Measurements from ENCODE around the gene COL18A1. TPM values are rescaled to one million over a fixed set of nuclear protein-coding genes. Genes with fewer than 3 reads are reported as not detected.

The COL18A1 gene
- total and polyA plus RNA-seq, 7 donors: 4.4 to 197 (median 39.7) TPM

DNA sequence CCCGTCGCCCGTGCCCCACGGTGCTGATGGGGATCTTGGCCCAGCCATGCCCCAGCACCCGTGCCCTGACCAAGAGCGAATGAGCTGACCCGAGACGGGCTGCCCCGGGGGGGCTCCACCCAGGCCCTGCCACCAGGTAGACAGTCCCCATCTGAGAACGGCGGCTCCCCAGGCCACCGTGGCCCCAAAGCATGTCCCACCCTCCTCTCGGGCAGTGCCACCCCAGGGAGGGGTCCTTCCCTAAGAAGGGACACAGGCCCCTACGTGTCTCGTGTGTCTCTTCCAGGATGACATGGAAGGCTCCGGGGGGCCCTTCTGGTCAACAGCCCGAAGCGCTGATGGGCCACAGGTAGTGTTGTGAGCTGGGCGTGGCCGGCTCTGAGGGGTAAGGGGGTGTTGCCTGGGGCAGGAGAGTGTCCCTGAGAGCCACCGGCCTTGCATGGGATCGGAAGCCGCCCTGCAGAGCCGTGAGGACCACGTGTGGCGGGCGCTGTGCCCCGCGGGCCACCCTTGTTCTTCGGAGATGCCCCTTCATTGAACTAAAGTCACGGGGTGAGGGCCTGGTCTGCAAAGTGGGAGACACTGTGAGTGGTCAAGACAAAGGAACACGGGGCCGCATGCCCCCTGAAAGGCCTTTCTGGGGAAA is 82.3 kb downstream of the COL18A1 start:
- Histone ChIP-seq H3K27ac (no peak overlapping the region), H3K4me1 (no peaks in the 10 kb centered on the region), H3K27me3 (no peaks in the 10 kb centered on the region), H3K9me3 (no peaks in the 10 kb centered on the region), H3K36me3 (peaks cover 0 to 30% (median 4%) of the 10 kb centered on the region in 4 donors), H3K4me3 (no peak overlapping the region)
- no peak for DNase-seq
- 89 to 92% methylated on average over 33 of the region's 33 CpGs for WGBS, 2 donors
- intact Hi-C loops (cut with DNase I): no loop called here
- no peak for TF ChIP-seq POLR2A (IDR thresholded peaks at IDR 0.05)
- no peak for TF ChIP-seq EP300 (IDR thresholded peaks at IDR 0.05)
- no peak for TF ChIP-seq POLR2AphosphoS5 (IDR thresholded peaks at IDR 0.05)
- TF ChIP-seq, protein P1, sequence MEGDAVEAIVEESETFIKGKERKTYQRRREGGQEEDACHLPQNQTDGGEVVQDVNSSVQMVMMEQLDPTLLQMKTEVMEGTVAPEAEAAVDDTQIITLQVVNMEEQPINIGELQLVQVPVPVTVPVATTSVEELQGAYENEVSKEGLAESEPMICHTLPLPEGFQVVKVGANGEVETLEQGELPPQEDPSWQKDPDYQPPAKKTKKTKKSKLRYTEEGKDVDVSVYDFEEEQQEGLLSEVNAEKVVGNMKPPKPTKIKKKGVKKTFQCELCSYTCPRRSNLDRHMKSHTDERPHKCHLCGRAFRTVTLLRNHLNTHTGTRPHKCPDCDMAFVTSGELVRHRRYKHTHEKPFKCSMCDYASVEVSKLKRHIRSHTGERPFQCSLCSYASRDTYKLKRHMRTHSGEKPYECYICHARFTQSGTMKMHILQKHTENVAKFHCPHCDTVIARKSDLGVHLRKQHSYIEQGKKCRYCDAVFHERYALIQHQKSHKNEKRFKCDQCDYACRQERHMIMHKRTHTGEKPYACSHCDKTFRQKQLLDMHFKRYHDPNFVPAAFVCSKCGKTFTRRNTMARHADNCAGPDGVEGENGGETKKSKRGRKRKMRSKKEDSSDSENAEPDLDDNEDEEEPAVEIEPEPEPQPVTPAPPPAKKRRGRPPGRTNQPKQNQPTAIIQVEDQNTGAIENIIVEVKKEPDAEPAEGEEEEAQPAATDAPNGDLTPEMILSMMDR (IDR thresholded peaks at IDR 0.05): no peak

DNA sequence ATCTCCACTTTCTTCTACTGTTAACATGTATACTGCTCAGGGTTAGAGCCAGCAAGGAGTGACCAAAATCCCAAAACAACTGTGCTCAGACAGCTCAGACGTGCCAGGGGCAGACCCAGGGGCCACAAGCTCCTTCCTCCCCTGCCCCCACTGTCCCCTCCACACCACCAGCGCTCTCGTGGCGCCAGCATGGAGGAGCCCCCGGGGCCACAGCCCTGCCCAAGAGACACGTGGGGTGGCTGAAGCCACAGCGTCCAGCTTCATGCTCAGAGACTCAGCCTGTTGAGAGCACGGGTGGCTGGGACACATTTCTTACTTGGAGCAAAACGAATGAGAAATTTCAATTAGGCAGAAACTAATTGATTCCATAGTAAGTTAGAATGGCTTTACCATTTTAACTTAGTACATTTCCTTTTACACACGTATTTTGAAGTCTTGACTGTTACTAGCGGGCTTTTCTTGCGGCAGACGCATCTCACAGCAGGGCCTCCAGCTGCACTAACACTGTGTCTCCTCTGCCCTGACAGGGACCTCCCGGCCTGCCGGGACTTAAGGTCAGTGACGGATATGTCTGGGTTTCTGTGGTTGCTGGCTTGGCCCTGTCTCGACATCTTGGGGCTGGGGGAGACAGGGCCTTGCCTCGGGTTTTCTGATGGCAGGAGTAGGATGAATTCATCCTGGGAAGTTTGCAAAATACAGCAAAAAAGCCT is 83.1 kb downstream of the COL18A1 start:
- H3K27me3 ChIP-seq: no peaks in the 10 kb centered on the region
- H3K27ac ChIP-seq: no peak overlapping the region
- 77 to 84% methylated on average over 18 of the region's 18 CpGs for WGBS, 2 donors
- H3K9me3 ChIP-seq: no peaks in the 10 kb centered on the region
- no peaks in the 10 kb centered on the region for H3K4me1 ChIP-seq
- TF ChIP-seq POLR2AphosphoS5 (IDR thresholded peaks at IDR 0.05) (no peak), POLR2A (IDR thresholded peaks at IDR 0.05) (no peak), EP300 (IDR thresholded peaks at IDR 0.05) (no peak)
- TF ChIP-seq, protein P1 (IDR thresholded peaks at IDR 0.05): no peak
- no peak overlapping the region for H3K4me3 ChIP-seq
- H3K36me3 ChIP-seq: peaks cover 0 to 27% (median 1%) of the 10 kb centered on the region in 4 donors
- DNase-seq: no peak
- intact Hi-C loops (cut with DNase I): no loop called here

DNA sequence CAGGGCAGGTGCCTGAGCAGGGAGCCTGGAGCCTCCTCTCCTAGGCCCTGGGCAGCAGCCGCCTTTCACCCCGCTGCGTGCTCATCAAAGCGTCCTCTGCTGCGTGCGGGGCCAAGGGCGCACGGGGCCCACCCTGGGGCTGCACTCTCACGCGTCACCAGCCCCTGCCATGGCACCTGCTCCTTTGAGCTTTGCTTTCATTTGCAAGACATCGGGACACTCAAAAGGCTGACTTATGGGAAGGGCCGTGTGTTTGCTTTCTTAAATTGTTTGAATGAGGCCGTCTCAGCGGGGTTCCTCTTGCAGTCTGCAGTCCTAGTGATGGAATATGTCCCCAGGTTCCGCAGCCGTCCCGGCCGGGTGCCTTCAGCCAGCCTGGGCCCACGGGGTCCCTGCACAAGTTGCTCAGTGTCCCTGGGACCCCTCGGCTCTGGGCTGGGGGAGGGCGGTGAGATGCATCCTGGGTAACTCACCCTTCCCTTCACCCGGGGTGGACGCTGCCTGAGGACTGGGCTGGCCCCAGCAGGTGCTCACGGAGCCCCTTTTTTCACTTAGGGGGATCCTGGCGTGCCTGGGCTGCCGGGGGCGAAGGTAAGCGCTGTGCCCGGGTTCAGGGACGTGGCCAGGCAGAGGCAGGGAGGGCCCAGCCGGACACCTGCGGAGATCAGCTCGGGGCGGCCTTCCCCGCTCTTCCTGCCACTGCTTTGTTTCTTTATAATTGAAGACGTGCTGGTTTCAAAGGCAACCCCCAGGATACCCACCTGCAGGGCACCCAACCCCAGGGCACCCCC is 84.2 kb downstream of the COL18A1 start:
- no peak overlapping the region for H3K27ac ChIP-seq
- no peaks in the 10 kb centered on the region for H3K9me3 ChIP-seq
- intact Hi-C loops (cut with DNase I): no loop called here
- TF ChIP-seq POLR2A (IDR thresholded peaks at IDR 0.05) (no peak), EP300 (IDR thresholded peaks at IDR 0.05) (no peak), POLR2AphosphoS5 (IDR thresholded peaks at IDR 0.05) (no peak)
- TF ChIP-seq, protein P1 (IDR thresholded peaks at IDR 0.05): no peak
- H3K4me1 ChIP-seq: no peaks in the 10 kb centered on the region
- no peak overlapping the region for H3K4me3 ChIP-seq
- whole genome bisulfite sequencing, 2 donors: 63 to 84% methylated on average over 36 of the region's 36 CpGs
- H3K27me3 ChIP-seq: no peaks in the 10 kb centered on the region
- no peak for DNase-seq
- peaks cover 0 to 33% (median 0%) of the 10 kb centered on the region in 4 donors for H3K36me3 ChIP-seq

DNA sequence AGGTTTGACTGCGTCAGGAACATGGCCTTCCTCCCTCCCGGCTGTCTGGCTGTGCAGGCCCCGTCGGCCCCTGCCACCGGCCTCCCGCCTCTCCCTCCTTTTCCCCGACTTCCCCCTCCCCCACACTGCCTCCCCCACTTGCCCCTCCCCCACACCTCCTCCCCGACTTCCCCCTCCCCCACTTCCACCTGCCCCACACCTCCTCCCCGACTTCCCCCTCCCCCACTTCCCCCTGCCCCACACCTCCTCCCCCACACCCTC is 84.7 kb downstream of the COL18A1 start:
- intact Hi-C loops (cut with DNase I): no loop called here
- peaks cover 0 to 33% (median 0%) of the 10 kb centered on the region in 4 donors for H3K36me3 ChIP-seq
- TF ChIP-seq POLR2A (IDR thresholded peaks at IDR 0.05): no peak
- no peak for TF ChIP-seq POLR2AphosphoS5 (IDR thresholded peaks at IDR 0.05)
- no peak for TF ChIP-seq EP300 (IDR thresholded peaks at IDR 0.05)
- TF ChIP-seq, protein P1 (IDR thresholded peaks at IDR 0.05): no peak
- no peak overlapping the region for H3K4me3 ChIP-seq
- H3K4me1 ChIP-seq: no peaks in the 10 kb centered on the region
- DNase-seq: no peak
- no peaks in the 10 kb centered on the region for H3K27me3 ChIP-seq
- 39 to 48% methylated on average over 9 of the region's 9 CpGs for WGBS, 2 donors
- no peak overlapping the region for H3K27ac ChIP-seq
- H3K9me3 ChIP-seq: no peaks in the 10 kb centered on the region

Measured in sigmoid colon (tissue), 7 donors.